ENCODE measurements around the gene TAF7L.
"Not testable (repeated sequence)": the region's sequence is repeated elsewhere in the genome, so short reads cannot be mapped to it uniquely, and the experiment has no call there.

Gene TAF7L, protein sequence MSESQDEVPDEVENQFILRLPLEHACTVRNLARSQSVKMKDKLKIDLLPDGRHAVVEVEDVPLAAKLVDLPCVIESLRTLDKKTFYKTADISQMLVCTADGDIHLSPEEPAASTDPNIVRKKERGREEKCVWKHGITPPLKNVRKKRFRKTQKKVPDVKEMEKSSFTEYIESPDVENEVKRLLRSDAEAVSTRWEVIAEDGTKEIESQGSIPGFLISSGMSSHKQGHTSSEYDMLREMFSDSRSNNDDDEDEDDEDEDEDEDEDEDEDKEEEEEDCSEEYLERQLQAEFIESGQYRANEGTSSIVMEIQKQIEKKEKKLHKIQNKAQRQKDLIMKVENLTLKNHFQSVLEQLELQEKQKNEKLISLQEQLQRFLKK

GRCh38 chrX:101290957-101291603 is at the start of gene TAF7L:
TAF7L (minus strand) TSS chrX:101291334; CDS start chrX:101287543, 3,791 bp downstream.
- no peak for DNase-seq

GRCh38 chrX:101337776-101338271 is 46.7 kb upstream of the TAF7L start:
- DNase-seq, result no peak

GRCh38 chrX:101334310-101334709 is 43.2 kb upstream of the TAF7L start:
- not testable (repeated sequence) for DNase-seq

DNA sequence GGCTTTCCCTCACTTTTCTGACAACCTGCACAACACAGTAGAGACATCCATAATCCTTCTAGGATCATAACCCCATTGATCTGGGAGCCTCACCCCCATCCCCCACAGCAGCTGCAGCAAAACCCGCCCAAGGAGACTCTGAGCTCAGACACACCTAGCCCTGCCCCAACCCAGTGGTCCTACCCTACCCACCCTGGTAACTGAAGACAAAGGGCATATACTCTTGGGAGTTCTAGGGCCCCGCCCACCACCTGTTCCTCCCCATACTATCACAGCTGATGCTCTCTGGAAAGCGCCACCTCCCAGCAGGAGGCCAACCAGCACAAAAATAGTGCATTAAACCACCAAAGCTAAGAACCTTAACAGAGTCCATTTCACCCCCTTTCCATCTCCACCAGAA is 35.5 kb upstream of the TAF7L start:
- not testable (repeated sequence) for DNase-seq

- DNase-seq, result no peak
Observed at GRCh38 chrX:101303790-101304189, 12.7 kb upstream of the TAF7L start.

DNA sequence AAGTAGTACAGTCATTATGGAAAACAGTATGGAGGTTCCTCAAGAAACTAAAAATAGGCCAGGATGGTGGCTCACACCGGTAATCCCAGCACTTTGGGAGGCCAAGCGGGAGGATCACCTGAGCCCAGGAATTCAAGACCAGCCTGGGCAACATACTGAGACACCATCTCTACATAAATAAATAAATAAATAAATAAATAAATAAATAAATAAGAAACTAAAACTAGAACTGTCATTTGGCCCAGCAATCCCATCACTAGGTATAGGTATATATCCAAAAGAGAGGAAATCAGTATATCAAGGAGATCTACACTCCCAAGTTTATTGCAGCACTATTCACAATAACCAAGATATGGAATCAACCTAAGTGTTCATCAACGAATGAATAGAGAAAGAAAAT is 4.5 kb upstream of the TAF7L start:
- DNase-seq, result not testable (repeated sequence)

DNA sequence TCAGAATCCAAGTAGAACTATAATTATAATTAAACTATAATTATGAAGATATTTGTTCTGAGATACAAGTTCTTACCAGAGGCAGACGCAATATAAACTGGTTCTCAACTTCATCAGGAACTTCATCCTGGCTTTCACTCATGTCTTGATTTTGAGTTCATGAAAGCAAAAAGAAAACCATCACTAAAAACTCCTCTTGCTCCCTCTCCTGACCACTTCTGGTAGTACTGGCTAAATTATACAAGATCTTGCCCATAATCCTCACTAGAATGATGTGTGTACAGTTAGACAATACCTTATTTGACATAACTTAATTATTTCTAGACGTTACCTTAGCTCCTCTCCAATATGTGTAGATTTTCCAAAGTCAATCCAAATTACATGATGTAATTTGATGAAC is 3.7 kb downstream of the TAF7L start:
- DNase-seq, result peak; percentile 5

DNA sequence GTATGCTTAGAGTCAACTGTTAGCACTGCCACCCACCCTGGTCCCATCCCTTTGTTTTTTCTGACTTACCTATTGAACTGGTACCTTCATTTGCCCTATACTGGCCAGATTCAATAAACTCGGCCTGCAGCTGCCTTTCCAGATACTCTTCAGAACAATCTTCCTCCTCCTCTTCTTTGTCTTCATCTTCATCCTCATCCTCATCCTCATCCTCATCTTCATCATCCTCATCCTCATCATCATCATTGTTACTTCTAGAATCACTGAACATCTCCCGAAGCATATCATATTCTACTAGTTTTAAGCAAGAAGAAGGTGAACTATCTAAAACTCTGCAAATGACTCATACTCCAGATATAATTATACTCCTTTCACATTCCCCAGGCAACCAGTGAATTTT is 14.9 kb downstream of the TAF7L start:
- no peak for DNase-seq

DNA sequence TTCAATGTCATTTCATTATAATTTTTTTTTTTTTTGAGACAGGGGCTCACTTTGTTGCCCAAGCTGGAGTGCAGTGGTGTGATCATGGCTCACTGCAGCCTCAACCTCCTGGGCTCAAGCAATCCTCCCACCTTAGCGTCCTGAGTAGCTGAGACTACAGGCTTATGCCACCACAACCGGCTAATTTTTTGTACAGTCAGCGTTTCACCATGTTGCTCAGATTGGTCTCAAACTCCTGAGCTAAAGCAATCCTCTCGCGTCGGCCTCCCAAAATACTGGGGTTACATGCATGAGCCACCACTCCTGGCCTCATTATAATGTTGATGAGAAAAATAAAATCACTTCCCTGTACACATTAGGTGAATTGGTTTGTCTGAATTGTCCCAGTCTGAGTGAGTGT is 16.9 kb downstream of the TAF7L start:
- no peak for DNase-seq

DNA sequence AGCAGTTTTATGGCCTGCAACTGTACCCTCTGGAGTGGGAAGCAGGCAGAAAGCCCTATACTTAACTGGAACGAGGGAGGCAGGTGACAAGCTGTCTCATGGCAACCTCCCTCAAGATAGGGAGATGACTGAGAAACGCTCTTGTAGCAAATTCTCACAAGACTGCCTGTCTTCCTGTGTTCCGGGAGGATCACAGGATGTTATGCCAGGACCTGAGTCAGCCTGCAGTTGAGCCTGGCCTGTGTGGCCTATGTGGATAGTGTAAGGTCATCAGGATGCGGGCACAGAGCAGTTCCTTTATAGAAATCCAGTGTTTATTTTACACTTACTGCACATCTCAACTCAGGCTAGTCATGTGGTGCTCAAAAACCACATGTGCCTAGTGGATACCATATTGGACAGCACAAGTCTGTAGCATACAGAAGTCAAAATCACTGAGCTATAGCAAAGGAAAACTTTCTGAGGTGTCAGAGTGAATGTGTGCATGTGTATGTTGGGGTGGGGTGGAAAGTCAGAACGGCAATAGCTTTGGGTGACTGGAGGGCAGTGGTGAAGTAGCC is 25.2 kb downstream of the TAF7L start:
- DNase-seq, result no peak

GRCh38 chrX:101263766-101264165 is 27.4 kb downstream of the TAF7L start:
- DNase-seq, result no peak

DNA sequence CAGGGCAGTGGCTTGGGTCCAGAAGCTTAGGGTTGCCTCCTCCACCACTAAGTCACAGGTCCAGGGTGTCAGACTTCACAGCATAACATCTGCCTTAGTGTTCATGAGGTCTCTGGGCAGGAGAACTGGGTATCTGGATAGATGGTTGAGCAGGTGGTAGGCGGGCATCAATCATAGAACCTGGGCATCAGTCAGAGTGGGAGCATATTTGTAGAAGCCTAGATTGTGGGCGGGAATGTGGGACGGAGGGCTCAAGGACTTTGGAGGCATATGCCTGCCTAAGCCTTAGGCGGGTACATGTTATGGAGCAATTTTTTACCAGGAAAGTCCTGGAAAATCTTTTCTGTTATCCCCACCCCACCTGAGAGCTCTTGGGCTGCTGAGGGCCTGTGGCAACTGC is 28.5 kb downstream of the TAF7L start:
- DNase-seq, result no peak

GRCh38 chrX:101260435-101260834 is 30.7 kb downstream of the TAF7L start:
- no peak for DNase-seq

DNA sequence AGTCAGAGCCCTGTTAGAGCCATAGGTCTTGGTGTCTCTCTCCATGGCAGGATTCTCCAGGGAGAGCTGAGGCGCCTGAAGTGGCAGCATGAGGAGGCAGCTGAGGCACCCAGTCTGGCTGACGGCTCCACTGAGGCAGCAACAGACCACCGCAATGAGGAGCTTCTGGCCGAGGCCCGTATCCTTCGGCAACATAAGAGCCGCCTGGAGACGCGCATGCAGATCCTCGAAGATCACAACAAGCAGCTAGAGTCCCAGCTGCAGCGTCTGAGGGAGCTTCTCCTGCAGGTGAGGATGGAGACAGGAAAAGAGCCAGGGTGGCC is 32.9 kb downstream of the TAF7L start:
- DNase-seq, result no peak

DNA sequence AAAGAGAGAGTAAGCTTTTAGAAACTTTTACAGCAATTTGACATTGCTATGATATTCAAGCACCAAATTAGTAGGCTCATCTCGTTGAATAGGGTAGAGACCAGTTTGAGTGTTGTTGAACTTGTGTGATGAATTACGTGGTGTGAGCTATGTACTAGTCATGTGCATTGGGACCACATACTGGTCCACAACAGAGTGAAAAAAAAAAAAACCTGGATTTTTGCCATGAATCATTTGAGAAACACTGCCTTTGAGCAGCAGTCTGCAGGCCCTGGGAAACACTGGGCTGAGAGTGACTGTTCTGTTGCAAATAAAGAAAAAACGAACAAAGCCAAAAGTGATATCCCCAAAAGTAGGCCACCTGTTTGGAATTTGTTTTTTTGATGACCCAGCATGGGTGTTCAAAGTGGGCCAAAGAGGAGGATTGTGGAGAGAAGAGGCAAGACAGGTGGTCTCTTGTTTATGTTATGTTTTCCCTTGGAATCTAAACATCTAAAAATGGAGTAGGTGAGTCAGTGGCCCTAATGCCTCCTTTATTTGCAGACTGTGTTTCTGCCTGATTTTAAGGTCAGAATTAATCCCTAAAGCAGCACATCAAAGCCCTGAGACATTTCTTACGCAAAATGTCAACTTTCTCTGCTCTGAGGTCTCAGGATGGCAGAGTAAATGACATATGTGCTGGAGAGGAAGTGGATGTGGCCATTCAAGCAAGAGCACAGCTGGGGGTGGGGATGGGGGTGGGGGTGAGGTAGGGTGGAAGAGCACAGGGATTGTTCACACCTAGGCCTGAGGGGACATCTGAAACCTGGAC is 33.5 kb downstream of the TAF7L start:
- DNase-seq, result no peak

DNA sequence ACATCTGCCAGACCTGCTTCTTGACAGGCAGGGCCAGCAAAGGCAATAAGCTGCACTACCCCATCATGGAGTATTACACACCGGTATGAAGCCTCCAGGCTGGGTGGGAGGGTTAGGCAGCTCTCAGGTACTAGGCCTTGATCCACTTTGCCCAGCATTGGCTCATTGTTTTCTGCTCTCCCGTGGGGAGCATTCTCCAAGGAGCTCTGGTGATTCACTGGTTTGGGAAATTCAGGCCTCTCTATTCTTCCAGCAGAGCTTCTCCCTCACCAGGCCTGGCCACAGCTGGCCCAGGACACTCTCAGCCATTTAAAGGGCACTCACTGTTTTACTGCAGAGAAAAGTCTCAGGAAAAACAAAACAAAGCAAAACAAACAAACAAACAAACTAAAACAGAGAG is 38.5 kb downstream of the TAF7L start:
- DNase-seq, result no peak

- DNase-seq, result no peak
Observed at GRCh38 chrX:101241531-101241930, 49.6 kb downstream of the TAF7L start.

DNA sequence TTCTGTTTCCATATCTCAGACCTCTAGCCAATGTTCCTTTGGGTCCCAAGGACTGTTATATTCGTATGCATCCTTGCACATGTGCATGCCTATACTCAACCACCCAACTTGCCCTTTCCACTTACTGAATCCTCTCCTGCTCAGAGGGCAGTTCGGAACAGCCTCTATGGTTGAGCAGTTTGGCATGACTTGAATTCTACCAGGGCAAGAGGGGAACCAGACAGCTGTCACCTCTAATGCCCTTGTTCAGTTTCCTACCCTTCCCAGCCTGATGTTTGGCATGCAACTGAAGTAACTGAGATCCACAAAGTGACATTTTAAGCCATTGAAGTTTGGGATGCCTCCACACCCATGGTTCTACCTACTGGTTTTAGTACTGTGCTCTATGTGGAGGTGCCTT is 54.1 kb downstream of the TAF7L start:
- DNase-seq, result no peak

DNA sequence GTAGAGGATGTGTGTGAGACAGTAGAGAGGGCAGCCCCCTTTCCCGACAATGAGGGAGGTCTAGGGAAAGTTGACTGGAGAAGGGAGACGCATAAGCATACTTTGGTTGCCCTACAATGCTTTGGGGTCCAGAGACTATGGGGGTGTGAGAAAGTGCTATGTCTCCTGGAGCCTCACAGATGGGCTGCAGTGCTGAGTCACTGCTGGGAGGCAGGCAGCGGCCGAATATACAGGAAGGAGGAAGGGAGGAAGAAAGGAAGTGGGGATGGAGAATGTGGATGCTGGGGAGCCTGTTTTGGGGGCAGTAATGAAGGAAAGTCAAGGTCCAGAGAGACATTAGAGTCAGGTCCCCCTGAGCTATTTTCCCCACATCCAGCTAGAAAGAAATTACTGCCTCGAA is 58.8 kb downstream of the TAF7L start:
- DNase-seq, result no peak

- DNase-seq, result no peak
Observed at GRCh38 chrX:101231080-101231479, 60.1 kb downstream of the TAF7L start.

- no peak for DNase-seq
Observed at GRCh38 chrX:101230636-101231035, 60.5 kb downstream of the TAF7L start.

DNA sequence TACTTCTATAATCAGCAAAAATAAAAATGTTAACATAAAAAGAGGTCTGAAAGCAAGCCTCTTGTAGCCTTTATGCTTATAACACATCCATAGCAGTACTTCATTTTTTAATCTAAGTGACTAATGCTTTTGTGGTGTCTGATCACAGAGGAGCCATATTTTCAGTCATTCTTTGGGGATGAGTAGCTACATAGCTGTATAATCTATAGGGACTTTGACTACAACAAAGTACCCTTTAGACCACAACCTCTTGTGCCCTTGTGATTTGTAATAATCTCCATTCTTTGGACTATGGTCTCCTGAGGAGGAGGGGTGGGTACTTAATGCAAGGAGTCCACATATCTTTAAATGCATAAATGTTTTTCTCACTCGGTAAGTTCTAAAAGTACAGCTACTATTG is 62.0 kb downstream of the TAF7L start:
- DNase-seq, result no peak

DNA sequence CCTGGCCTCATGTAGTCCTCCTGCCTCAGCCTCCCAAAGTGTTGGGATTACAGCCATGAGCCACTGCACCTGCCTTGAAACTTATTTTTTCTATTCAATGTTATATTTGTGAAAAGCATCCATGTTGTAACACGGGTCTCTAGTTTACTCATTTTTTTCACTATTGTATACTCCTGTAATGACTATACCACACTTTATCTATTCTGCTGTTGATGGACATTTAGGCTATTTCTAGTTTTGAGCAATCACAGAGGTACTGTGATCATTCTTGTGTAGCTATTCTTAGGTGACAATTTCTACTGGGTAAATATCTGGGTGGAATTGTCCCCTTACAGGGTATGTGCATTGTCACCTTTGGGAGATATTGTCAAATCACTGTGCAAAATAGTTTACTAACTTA is 67.9 kb downstream of the TAF7L start:
- DNase-seq, result no peak
